Stimulated activated CD4-positive, alpha-beta T cell treated with anti-CD3 and anti-CD28 coated beads, Interleukin-4, amount 100 ng/mL, for 48 hours (primary cell): ENCODE data around the gene CHST11.
"Not testable (repeated sequence)": the region's sequence is repeated elsewhere in the genome, so short reads cannot be mapped to it uniquely, and the experiment has no call there.

Experiments used
- DNase-seq, 2 donors: peaks; one replicate each; pipeline ENCODE4 v3.0.0-alpha.2; 2020; ENCODE audit warnings: low read depth in 2 of 2

The CHST11 gene

DNA sequence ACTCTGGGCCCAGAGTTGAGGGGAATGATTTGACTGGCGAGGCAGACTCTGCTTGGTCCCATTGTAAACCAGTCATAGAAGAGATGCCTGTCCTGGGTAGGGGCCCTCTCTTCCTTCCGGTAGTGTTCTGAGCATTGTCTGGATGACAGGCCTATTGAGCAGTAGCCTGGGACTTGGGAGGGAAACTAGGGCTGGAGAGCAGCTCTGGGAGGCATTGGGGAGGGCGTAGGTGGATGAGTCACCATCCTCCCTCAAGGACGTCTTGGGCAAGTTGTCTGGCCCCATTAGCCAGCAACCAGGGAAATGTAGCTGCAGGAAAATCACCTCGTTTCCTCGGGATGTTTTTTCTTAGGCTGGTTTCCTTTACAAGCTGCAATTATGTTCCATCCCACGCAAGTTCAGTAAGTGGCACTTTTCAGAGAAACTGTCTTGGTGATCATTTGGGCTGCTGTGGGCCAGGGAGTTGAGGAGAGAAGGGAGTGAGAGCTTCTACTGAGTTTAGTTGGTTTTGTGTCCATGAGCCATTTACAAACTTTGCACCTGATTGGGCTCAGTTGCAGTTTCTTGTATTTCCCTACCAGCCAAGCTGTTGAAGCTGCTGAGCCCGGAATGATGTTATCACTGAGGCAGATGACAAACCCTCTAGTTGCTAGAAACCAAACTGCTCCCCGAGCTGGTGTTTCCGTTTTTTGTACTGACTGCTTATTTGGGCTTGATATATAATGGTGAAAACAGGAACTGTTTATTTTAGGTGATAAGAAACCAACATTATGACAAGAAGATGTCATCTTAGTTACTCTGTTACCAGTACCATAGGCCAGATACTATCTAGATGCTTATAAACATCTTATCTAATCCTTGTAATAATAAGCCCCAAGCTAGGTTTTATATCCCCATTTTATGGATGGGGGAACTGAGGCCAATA is 147.6 kb downstream of the CHST11 start:
- peak; percentile 12 to 58 for DNase-seq

DNA sequence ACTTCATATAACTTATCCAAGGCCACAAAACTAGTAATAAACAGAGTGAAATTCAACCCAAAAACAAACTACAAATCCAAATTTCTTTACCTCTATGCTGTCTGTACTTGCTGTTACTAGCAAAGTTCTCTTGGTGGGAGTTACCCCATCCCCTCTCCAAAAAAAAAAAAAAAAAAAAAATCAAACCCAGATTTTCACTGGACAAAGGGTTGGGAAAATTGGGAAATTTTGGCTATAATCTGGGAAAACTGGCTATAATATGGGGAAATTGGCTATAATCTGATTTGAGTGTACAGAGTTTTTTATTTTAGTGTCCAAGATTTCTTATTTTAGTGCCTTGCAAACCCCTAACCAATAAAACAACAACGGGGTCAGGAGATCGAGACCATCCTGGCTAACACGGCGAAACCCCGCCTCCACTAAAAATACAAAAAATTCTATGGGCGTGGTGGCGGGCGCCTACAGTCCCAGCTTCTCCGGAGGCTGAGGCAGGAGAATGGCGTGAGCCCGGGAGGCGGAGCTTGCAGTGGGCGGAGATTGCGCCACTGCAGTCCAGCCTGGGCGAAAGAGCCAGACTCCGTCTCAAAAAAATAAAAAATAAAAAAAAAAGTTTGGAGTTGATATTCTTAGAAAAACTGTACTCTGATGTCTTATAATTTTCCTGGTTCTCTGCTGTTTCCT is 148.4 kb downstream of the CHST11 start:
- DNase-seq: no peak

GRCh38 chr12:104605685-104606084 is 148.9 kb downstream of the CHST11 start:
- DNase-seq: no peak

- no peak for DNase-seq
These were observed 152.2 kb downstream of the CHST11 start for GRCh38 chr12:104608998-104609397.

- no peak for DNase-seq
These were observed 152.7 kb downstream of the CHST11 start for GRCh38 chr12:104609445-104609844.

- DNase-seq: no peak
These were observed 153.9 kb downstream of the CHST11 start for GRCh38 chr12:104610513-104611235.

- DNase-seq: no peak
These were observed 154.9 kb downstream of the CHST11 start for GRCh38 chr12:104611671-104612070.

GRCh38 chr12:104613372-104613771 is 156.6 kb downstream of the CHST11 start:
- DNase-seq: not testable (repeated sequence)

GRCh38 chr12:104615048-104615561 is 158.4 kb downstream of the CHST11 start:
- DNase-seq: no peak

DNA sequence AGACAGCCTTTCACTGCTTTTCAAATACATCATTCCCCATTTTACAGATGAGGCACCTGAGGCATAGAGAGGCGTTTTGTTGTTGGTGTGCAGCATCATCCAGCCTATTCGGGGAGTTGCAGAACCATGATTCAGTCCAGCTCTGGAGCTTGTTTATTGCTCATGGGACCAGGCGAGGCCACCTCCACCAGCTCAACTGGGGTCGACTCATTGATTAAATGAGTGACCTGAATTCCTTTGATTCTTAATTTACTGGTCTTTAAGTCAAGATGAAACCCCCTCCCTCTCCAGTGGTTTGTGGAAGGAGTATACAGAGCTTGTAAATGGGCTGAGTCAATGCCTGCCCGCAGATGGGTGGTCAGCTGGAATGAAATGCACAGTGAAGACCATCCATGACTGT is 161.9 kb downstream of the CHST11 start:
- no peak for DNase-seq

DNA sequence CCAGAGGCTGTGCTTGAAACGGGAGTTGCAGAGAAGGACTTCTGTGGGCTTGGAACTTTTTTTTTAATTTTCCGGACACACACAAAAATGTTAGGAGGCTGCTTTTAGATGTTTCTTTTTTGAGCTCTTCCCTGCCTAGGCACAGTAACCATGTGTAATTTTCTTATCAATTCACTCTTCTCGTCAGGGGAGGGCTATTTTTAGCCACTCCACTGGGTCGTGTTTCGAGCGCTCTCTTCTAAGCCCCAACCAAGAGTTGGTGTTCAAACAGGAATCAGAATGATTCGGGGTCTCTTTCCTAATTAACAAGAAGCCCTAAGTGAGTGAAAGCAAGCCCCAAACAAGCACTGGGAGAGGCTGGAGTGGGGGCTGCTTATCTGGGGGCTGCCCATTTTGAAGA is 162.6 kb downstream of the CHST11 start:
- DNase-seq: no peak

DNA sequence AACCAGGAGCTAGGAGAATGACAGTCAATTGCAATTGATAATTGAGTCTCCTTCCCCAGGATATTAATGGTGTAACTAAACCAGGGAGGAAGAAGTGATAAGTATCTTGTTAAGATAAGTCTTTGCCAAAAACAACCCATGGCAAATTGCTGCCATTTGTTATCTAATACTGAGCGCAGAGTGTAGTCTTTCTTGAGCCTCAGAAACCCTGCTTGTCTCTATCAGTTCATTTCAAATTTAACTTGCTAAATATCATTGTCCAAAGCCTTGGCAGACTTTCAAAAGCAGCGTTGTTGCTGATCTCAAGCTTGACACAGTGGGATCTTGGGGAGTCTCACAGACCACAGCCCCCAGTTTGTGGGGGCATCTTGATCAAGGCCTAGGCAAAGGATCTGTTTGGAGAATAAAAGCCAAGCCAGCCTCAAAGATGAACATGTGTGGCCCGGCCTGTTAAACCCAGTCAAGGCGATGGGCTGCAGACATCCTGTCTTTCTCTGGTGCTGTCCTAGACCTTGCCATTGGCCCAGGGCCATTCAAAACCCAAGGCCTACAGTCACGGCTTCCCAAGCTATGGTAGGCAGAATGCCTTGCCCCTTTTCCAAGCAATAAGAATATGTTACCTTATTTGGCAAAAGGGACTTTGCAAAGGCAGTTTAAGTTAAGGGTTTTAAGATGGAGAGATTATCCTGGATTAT is 164.2 kb downstream of the CHST11 start:
- DNase-seq: no peak

GRCh38 chr12:104622928-104623327 is 166.2 kb downstream of the CHST11 start:
- no peak for DNase-seq

DNA sequence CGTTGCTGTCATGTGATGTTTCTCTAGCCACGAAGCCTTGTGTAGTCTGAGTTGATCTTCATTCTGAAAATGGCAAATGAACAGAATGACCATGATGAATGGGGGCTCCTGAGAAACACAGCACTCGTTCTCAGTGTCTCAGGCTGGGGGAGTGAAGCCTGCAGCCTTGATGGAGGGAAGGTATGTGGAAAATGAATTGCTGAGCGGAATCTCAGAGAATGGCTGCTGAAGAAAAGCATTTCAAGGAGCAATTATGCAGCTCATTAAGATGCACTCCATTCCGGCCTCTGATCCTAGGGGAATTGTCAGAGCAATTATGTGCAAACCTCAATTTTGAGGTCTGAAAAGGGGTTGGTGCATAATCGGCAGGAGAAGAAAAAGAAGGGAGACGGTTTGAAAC is 167.1 kb downstream of the CHST11 start:
- no peak for DNase-seq

DNA sequence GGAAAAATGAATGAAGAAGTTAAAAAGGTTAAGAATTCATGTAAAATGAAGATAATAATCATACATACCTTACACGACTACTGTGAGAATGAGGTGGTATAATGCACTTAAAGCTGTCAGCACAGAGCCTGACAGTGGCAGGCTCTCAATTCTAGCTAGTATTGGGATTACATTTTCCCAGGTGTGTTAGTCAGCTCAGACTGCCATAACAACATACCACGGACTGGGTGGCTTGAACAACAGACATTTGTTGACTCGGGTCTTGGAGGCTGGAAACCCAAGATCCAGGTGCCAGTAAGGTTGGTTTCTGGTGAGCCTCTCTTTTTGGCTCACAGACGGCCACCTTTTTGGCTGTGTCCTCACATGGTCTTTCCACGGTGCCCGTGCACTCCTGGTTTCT is 167.8 kb downstream of the CHST11 start:
- DNase-seq: no peak

DNA sequence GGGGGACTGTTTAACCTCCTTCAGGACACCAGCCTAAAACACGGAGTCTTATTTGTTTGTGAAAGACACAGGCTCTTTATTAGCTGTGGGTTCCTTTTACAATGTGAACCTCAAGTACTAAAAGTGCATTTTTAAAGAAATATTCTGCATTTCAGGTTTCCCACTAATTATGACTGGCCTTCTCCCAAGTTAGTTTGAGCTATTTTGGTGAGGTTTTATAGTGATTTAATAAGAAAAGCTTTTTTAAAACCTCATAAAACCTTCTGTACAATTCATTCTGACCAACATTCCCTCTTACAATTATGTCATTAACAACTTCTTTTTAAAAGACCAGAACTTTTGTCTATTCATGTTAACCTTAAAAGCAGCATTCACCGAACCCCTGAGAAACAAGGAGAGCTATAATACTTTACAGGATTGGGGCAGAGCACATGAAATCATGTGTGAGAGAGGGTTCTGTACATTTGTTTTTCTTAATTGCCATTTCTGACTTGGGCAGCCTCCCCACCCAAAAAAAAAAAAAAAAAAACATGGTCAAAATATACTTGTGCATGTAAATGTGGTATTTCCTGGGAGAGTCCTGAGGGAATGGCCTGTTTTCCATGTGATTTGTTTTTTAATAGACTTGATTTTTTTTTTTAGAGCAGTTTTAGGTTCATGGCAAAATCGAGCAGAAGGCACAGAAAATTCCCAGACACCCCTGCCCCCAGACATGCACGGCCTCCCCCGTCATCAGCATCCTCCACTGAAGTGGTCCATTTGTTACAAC is 169.5 kb downstream of the CHST11 start:
- DNase-seq: no peak

DNA sequence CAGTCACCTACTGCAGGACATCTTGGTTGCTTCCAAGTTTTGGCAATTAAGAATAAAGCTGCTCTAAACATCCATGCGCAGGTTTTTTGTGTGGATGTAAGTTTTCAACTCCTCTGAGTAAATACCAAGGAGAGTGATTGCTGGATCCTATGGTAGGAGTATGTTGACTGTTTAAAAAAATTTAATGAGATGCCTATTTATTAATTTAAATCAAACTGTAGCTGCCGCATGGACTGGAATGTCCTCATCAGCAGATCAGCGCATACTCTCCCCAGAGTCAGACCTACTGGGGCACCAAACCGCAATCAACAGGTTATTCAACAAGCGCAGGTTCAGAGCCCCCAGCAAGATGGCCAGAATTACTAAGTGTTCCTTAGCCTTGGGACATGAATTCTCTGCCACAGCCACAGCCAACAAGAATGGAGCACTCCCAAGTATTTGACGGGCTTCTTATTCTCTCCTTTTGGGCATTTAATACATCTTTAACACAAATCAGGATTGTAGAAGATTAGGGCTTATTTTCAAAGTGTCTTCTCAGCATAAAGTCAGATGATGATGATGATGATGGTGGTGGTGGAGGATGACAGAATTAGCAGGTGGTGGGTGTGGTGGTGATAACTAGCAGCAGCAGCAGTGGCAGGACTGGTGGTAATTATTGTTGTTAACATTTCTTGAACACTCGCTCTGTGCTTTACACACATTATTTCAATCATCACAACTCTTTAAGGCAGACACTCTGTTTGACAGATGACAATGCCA is 170.7 kb downstream of the CHST11 start:
- DNase-seq: no peak

- no peak for DNase-seq
These were observed 171.5 kb downstream of the CHST11 start for GRCh38 chr12:104627990-104628830.

GRCh38 chr12:104628831-104629135 is 172.0 kb downstream of the CHST11 start:
- DNase-seq: no peak
